ENCODE results near the gene ATP2A3.

DNA sequence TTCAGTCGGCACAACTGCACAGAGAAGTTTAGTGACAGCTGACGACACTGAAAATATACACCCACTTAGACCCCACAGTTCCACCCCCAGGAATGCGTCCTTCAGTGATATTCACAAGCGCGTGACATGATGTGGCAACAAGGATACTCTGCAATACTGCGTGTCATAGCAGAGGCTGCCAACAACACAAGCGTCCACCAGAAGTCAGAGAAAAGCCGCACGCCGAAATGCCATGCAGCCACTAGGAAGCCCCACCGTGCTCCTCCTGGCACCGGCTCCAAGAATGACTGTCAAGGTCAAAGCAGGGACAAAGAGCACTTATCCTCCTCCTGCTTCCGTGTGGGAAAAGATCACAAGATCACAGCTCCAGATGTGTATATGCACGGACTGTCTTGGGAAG lies 3.5 kb downstream of the ATP2A3 start:
- TF ChIP-seq CTCF (IDR thresholded peaks at IDR 0.05) (no peak), POLR2A (IDR thresholded peaks at IDR 0.05) (no peak)

All from breast epithelium (tissue), 3 donors.